Cardiac septum (tissue), 1 donor: Measurements from ENCODE around the gene TRNT1. TPM values are rescaled to one million over a fixed set of nuclear protein-coding genes. Genes with fewer than 3 reads are reported as not detected.

ENCODE experiments used
- DNase-seq: peaks from one replicate; pipeline ENCODE4 v3.0.0-alpha.2; 2020; ENCODE audit warnings: low spot score
- intact Hi-C: fragments of 100-400 bp; cut with DNase I; formaldehyde crosslinking; loops from one replicate; pipeline ENCODE4 v1.14.0; 2022
- total RNA-seq: library from RNA; stranded (reverse); fragmentation: NEBNext Ultra II Directional; extraction: Animal tissue kit (Norgen Biotek cat#: 25700); gene quantifications from one replicate; pipeline ENCODE4 v1.2.1, GENCODE V29; 2021
- donor health status: DM: no; HTN: no; CAD: no.

The TRNT1 gene
- total RNA-seq, 1 donor from 2014 or later, result 13.2 TPM

DNA sequence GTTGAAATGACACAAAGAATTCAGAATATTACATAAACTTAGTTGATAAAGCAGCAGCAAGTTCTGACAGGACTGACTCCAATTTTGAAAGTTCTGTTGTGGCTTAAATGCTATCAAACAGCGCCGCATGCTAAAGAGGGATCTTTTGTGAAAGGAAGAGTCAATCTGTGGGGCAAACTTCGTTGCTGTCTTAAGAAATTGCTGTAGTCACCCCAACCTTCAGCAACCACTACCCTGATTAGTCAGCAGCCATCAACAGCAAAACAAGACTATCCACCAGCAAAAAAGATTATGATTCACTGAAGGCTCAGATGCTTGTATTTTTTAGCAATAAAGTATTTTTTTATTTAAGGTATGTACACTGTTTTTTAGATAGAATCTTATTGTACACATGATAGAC lies 38.5 kb downstream of the TRNT1 start:
- intact Hi-C loops, result no loop called here
- no peak for DNase-seq

- intact Hi-C loops, result no loop called here
- DNase-seq, result no peak
These were observed 38.9 kb downstream of the TRNT1 start for GRCh38 chr3:3165650-3166049.

- intact Hi-C loops, result no loop called here
- no peak for DNase-seq
These were observed 44.3 kb downstream of the TRNT1 start for GRCh38 chr3:3170998-3171397.

DNA sequence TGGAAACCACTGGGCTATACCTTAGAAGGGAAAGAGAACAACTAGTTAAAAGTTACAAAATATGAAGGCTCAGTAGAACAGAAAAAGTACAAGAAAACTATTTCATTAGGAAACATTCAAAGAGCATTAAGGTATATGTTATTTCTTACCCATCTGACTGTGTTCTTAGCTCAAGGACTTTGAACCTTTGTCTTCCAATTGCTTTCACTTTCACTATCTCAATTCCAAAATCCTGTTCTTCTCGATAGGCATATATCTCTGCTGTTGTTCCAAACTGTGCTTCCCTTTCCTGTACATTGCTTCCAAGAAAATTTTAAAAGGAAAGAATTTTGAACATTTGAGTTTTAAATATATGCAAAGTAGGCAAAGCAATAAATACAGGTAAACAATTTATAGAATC lies 45.9 kb downstream of the TRNT1 start:
- no peak for DNase-seq
- intact Hi-C loops, result loop anchor here (2.0 kb wide), 1 partner anchor 134 kb away; no protein-coding TSS in a partner anchor

GRCh38 chr3:3177861-3178497 lies 51.2 kb downstream of the TRNT1 start:
- intact Hi-C loops, result loop anchor here (2.0 kb wide), 1 partner anchor 51 kb away; the partner anchor contains the start of gene TRNT1
- DNase-seq, result no peak

DNA sequence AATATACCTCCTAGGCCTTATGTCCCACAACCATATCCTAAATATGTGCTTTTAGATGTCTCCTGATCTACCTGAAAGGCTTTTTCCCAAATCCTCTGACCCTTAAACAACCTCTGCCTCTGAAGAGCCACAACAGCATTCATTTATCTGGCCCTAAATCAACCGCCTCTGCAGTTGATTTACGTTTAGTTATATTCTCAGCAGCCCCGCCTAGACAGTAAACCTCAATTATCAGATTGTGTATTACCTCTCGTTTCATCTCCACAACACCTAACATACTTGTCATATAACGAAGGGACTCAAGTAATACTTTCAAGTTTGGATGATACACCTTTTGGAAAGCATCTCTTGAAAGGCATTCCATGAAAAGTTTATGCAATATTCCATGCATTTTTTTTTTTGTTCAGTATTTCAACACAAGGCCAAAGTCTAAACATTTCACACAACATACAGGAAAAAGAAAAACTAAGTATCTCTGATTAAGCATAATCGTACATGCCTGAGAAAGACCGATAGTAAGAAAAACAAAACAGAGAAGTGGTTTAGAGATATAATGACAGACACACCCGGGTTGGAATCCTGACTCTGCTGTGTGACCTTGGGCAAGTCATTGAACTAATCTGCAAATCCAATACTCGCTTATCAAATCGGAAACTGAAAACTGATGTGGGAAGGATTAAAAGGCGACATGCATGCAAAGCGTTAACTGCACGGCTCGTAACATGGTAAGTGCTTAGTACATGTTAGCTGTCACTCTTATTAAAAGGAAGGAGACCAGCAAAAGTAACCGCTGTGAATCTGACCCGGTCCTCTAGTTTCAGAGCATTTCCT lies 52.0 kb downstream of the TRNT1 start:
- intact Hi-C loops, result loop anchor here (2.0 kb wide), 1 partner anchor 52 kb away; the partner anchor contains the start of gene TRNT1

DNA sequence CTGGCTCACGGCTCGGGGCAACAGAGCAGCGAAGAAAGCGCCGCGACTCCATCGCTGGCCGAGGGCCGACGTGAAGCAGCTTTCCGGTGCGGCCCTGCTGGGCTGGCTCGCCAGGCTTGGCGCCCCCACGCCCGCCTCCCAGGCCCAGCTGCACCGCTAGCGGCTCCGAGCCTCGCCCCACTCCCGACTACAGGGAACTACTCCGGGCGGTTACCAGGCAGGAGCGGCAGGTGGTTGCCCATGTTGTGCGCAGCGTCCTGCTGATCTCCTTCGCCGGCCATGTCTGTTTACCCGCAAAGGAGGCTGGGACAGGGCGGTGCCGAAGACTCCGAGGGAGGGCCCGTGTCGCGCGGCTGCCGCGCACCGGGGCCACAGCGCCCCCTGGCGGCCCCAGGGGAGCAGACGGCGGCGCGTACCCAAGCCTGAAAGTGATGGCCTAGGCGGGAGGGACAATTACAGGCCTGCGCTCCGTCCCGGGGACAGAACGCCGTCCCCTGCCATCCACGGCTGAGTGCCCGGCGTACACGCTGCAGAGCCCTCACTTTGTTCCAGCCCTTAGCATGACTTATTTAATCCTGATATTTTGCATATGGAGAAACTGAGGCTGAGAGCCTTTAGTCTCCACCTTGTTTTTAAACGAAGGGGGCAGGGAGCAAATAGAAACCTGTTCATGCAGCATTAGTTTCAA lies 52.8 kb downstream of the TRNT1 start, which contains the start of gene CRBN:
CRBN (minus strand) TSS at position 285 of the 688 bp plus-strand sequence; CDS start at position 281, 4 bp downstream.
- peak; percentile 97 for DNase-seq
- intact Hi-C loops, result loop anchor here (2.0 kb wide), 1 partner anchor 53 kb away; the partner anchor contains the start of gene TRNT1

More for the DNA sequence above, 52.0 kb downstream of the TRNT1 start:
- DNase-seq, result no peak

DNA sequence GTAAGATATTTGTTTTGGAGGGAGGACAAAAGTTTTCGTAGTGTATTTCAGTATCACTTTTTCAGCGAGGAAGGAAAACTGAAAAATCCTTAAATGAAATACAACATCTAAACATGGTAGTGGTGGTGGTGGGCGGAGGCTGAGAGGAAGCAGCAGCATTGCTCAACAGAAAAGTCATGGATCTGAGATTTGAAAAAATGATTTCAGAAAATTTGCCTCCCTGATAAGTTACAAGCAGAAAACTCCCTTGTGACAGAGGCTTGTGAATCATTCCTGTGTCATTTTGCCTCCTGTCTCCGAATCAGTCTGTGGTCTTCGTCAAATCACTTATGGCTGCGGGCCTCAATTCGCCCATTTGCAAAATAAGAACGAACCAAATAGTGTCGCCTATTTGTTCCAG lies 53.7 kb downstream of the TRNT1 start:
- no peak for DNase-seq
- intact Hi-C loops, result no loop called here

GRCh38 chr3:3184876-3185275 lies 58.1 kb downstream of the TRNT1 start:
- DNase-seq, result no peak
- intact Hi-C loops, result no loop called here

DNA sequence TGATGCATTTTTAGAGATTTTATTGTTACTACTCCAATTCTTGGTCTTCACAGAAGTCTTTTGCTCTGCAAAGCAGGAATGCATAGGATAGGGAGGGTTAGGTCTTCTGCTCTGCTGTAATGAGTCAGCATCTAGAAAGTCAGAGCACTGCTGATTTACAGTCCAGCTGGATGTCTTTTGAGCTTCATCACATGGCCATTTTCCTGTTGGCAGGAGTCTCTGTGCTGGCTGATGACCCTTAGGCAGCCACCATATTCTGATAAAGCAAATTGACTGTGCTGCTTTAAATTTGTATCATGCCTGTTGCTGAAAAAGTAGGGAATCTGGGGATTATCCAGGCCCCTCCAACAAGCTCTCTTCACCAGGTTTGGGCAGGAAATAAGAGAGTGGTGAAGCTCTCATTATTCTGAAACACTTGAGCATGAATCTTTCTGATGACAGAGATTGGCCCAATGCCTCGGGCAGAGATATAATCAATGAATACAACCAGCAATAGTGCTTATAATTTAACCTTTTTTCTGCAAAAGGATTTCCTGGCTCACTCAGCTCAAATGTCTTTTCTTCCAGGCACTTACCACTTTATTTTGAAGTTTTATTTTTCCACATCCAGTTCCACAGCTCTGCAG lies 62.5 kb downstream of the TRNT1 start:
- no peak for DNase-seq
- intact Hi-C loops, result no loop called here

DNA sequence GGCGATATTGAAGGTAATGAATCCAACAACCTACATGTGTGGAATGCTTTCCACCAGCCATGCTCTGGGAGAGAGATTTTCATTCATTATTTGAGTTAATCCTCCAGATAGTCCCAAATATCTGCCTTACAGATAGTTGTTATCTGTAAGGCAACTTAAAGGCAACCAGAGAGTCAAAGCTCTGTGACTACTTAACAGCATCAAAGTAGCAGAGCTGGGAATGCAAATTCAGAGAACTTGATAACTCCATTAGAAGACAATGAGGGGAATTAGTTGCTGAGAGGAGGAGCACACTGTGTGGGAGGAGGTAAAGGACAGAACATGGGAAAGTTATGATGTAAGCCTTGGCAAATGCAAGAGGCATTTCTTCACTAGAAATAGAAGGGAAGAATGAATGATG lies 63.2 kb downstream of the TRNT1 start:
- no peak for DNase-seq
- intact Hi-C loops, result no loop called here

DNA sequence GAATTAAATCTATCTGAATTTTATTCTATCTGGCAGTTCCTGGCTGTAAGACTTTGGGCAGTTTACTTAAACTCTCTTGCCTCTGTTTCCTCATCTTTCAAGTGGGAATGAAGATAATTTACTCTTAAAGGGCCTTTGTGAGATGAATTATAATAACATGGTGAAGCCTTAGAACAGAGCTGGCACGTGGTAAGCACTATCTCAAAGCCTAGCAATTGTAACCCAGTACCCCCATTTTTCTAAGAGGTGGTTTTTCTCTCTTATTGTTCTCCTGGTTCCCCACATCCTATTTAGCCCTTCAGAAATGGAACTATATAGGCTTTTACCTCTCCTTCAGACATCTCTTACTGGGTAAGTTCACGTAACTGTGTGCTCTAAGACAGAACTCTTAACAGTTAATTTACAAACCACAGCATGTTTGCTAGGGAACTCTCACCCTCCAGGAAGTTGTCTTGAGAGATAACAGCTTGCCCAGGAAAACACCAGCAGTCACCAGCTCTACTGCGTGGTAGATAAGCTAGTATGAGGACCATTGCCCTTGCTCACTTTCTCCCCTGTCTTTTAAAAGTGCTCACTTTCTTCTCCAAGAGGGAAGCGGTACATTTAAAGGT lies 65.0 kb downstream of the TRNT1 start:
- no peak for DNase-seq
- intact Hi-C loops, result no loop called here

- intact Hi-C loops, result no loop called here
- DNase-seq, result no peak
These were observed 65.5 kb downstream of the TRNT1 start for GRCh38 chr3:3192286-3192675.

- DNase-seq, result no peak
- intact Hi-C loops, result loop anchor here (5.0 kb wide), 1 partner anchor 802 kb away; no protein-coding TSS in a partner anchor
These were observed 68.1 kb downstream of the TRNT1 start for GRCh38 chr3:3194861-3195260.

DNA sequence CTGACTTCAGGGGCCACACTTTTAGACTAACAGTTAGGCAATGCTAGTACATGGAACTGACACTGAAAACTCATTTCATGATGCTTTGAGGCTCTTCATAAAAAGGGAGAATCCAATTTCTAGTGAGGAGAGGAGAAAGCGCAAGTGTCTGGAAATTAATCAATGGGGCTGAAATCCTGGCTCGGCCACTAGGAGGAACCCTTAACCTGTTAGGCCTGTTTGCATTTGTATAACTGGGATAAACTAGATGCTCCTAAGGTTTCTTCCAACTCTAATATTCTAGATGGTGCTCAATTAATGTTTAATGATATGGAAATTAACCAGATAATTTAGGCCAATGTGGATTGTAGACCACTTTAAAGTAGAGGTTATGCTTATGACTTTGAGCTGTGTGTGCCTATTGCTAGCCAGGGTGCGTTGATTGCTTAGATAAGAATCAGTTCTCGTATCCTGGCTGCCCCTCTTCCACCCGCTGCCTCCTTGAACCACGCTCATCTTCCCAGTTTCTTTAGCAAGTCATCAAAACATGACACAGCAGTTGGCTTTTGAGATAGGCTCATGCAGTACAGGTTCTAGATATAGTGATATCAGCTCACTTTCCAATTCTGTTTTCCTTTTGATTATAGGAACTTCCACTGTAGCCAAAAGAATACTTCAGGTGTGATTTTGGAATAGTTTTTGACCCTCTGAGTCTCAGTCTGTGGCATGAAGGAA lies 69.6 kb downstream of the TRNT1 start:
- intact Hi-C loops, result loop anchor here (5.0 kb wide), 1 partner anchor 801 kb away; no protein-coding TSS in a partner anchor
- DNase-seq, result no peak
